ENCODE measurements around the gene SLC25A21.

DNA sequence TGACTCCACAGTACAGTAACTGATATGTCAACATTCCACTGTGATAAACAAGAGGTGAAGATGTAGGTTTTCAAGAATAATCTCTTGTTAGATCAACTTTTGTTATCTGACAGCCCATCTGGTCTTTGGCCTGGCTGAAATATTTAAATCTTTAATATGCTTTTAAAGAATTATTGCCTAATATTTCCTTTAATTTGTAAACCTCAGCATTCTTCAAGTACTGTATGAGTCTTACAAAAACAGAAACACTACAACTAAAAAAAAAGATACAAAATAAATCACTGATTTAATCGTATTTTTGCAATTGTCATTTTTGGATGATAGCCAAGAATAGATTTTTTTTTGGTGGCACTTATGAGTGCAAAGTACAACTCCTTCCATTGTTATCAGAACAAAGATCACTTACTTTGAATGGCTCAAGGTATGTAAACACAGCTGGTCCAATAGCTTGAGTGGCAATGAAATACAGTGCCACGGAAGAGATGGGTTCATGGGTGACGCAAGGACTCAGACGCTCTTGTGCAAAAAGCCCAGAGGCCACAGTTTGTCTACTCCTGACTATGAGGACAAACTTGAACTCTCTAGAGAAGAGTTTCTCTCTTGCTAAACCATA, 401.3 kb downstream of the SLC25A21 start:
- no peak for TF ChIP-seq POLR2A (IDR thresholded peaks at IDR 0.05)
- TF ChIP-seq CTCF (IDR thresholded peaks at IDR 0.05) = no peak

Data from stomach (tissue), 4 donors.